Right cardiac atrium (tissue), 5 donors: ENCODE measurements around the gene CBR4. TPM values are rescaled to one million over a fixed set of nuclear protein-coding genes. Genes with fewer than 3 reads are reported as not detected.
A peak's percentile ranks its signal among the peaks of the same experiment; 100 is the strongest.

Experiments used
- ATAC-seq, 2 donors: fragments of 200-7000 bp; cut with Tn5 transposase; one replicate each; pipeline versions ENCODE4 v1.8.0 to v1.9.1; 2020; ENCODE audit warnings: moderate library complexity in 2 of 2, mild to moderate bottlenecking in 1 of 2
- DNase-seq, 3 donors: peaks; one replicate each; pipeline ENCODE4 v3.0.0-alpha.2; 2020
- H3K27ac ChIP-seq: one replicate; pipeline ENCODE4 v1.5.1; 2013; ENCODE audit warnings: mild to moderate bottlenecking, low read length, control low read depth, moderate library complexity
- H3K27me3 ChIP-seq: one replicate; pipeline ENCODE4 v1.6.1; 2013; ENCODE audit not compliant: control insufficient read depth, insufficient read depth
- H3K4me1 ChIP-seq: one replicate; pipeline ENCODE4 v1.6.1; 2013; ENCODE audit warnings: low read length; ENCODE audit not compliant: control insufficient read depth, insufficient read depth
- H3K4me3 ChIP-seq: one replicate; pipeline ENCODE4 v1.5.1; 2013; ENCODE audit warnings: low read length, control low read depth
- H3K9me3 ChIP-seq: one replicate; pipeline ENCODE4 v1.6.1; 2013; ENCODE audit warnings: low read length; ENCODE audit not compliant: control insufficient read depth
- WGBS: extraction: QIAGEN DNeasy Blood & Tissue Kit; methylation state at CpG from one replicate; pipeline ENCODE4 v1.1.7; 2013; 5-methylcytosine and 5-hydroxymethylcytosine counted together
- intact Hi-C, 4 donors: fragments of 100-400 bp; cut with DNase I; formaldehyde crosslinking; loops; one replicate each; pipeline versions ENCODE4 v1.11.0 to v1.14.0; 2022 to 2023
- polyA plus RNA-seq: library from polyadenylated mRNA; stranded (reverse); fragments of 200-250 nt; gene quantifications from one replicate; pipeline ENCODE4 v1.2.3, GENCODE V29; 2013
- total RNA-seq, 4 donors: library from RNA; stranded (reverse); fragmentation: NEBNext Ultra II Directional; extraction: Animal tissue kit (Norgen Biotek cat#: 25700); gene quantifications; one replicate each; pipeline ENCODE4 v1.2.1, GENCODE V29; 2021
- donor health status: healthy with polysubstance abuse.
- donor health status: DM: no; HTN: yes; CAD: no.
- donor health status: DM: no; HTN: no; CAD: no.
- donor health status: DM: no; HTN: yes; CAD: no; lungs with severe emphysema.
- donor health status: DM: yes; HTN: yes; CAD: no.

CBR4 gene
- total and polyA plus RNA-seq, 5 donors, result 14.1 to 19.7 (median 17.4) TPM

GRCh38 chr4:169032883-169033645, 23.0 kb upstream of the CBR4 start:
- no peaks in the 10 kb centered on the region for H3K4me1 ChIP-seq
- H3K4me3 ChIP-seq, result no peak overlapping the region
- DNase-seq (no peak), ATAC-seq (no peak)
- H3K9me3 ChIP-seq, result no peaks in the 10 kb centered on the region
- no peaks in the 10 kb centered on the region for H3K27me3 ChIP-seq
- no peak overlapping the region for H3K27ac ChIP-seq
- intact Hi-C loops, result no loop called here
- 83% methylated on average over 5 of the region's 5 CpGs for WGBS

DNA sequence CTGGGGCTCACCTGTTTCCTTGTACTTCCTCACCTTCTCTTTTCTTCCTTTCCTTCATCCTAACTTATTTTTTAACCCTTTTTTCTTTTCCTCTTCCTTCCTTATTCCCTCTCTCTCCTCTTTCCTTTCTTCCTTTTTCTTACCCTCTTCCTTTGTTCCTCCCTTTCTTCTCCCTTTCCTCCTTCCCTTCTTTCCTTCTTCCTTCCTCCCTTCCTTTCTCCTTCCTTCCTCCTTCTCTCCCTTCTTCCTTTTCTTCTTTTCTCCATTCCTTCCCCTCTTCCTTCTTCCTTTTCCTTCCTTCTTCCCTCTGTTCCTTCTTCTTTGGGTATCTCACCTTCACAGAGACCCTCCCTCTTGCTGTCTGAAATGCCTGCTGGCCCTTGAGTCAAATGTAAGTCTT, 22.1 kb upstream of the CBR4 start:
- no peak overlapping the region for H3K4me3 ChIP-seq
- intact Hi-C loops, result no loop called here
- H3K27ac ChIP-seq, result no peak overlapping the region
- H3K27me3 ChIP-seq, result no peaks in the 10 kb centered on the region
- H3K9me3 ChIP-seq, result no peaks in the 10 kb centered on the region
- H3K4me1 ChIP-seq, result no peaks in the 10 kb centered on the region
- ATAC-seq, result no peak
- DNase-seq, result no peak

DNA sequence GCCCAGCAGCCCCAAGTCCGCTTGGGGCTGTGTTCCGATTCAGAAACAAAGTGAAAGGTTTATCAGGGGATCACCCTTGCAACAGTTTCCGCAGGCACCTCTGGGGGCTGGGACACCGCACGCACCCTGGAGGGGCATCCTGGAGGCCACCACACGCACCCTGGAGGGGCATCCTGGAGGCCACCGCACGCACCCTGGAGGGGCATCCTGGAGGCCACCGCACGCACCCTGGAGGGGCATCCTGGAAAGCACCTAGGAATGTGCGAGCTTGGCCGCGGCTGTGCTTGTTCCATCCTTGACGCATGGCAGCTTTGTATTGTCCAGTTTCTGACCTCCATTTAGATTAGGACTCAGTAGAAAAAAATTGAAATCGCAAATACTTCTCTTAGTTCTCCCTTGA, 21.3 kb upstream of the CBR4 start:
- 94% methylated on average over 15 of the region's 15 CpGs for WGBS
- DNase-seq, result no peak
- H3K27me3 ChIP-seq, result no peaks in the 10 kb centered on the region
- no peaks in the 10 kb centered on the region for H3K9me3 ChIP-seq
- intact Hi-C loops, result no loop called here
- H3K27ac ChIP-seq, result no peak overlapping the region
- ATAC-seq, result no peak
- H3K4me1 ChIP-seq, result no peaks in the 10 kb centered on the region
- H3K4me3 ChIP-seq, result no peak overlapping the region

DNA sequence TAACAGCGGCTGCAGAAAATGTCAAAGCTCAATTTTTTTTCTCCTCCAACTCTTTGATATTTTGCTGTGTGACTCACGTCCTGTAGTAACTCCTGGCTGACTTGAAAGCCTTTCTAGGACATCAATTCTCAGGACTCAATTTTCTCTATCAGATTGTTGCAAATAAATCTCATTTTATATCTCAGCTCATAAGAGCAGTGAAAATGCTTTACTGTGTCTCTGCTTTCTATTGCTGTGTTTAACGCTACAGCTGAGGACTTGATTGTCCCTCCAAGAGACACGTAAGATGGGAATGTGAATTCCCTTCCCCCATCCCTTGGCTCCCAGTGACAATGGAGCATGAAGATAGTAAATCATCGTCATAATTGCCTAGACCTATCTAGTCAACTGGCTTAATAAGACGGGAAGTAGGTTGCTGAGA, 20.5 kb upstream of the CBR4 start:
- Histone ChIP-seq H3K27me3 (no peaks in the 10 kb centered on the region), H3K9me3 (no peaks in the 10 kb centered on the region), H3K4me1 (no peaks in the 10 kb centered on the region), H3K4me3 (no peak overlapping the region), H3K27ac (no peak overlapping the region)
- intact Hi-C loops, result no loop called here
- DNase-seq (no peak), ATAC-seq (no peak)
- 67% methylated on average over 6 of the region's 6 CpGs for WGBS

DNA sequence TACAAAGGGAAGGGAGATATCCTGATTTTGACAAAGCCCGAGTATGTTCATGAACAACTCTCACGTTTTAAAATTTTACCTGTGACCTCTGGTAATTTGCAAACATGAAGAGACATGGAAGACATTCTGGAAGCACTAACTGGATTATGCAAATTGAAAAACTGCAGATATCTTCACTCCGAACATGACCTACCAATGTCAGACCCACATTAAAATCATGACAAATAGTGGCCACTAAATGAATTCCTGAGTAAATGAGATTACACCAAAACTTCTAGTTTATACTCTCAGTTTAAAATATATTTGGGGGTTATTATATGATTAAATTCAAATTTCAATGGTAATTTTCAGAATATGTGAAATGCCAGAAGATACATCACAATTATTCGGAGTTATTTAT, 19.9 kb upstream of the CBR4 start:
- Histone ChIP-seq H3K27me3 (no peaks in the 10 kb centered on the region), H3K9me3 (no peaks in the 10 kb centered on the region), H3K4me3 (no peak overlapping the region), H3K4me1 (no peaks in the 10 kb centered on the region), H3K27ac (no peak overlapping the region)
- WGBS, result 75% methylated on average over 4 of the region's 4 CpGs
- intact Hi-C loops, result loop anchor here (10.0 kb wide), 3 partner anchors 245 to 455 kb away; partner anchors contain the start of gene SH3RF1 (in 2 of the 4)
- ATAC-seq (no peak), DNase-seq (no peak)

DNA sequence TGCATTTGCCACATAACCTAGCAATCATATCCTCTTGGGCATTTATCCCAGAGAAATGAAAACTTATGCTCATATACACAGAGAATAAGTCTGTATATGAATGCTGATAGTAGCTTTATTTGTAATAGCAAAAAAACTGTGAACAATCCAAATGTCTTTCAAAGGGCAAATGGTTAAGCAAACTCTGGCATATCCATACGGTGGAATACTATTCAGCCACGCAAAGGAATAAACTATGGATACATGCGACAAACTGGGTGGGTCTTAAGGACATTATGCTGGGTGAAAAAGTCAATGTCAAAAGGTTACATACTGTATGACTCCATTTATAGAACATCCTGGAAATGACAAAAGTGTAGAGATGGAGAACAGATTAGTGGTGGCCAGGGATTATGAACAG, 17.6 kb upstream of the CBR4 start:
- no peaks in the 10 kb centered on the region for H3K4me1 ChIP-seq
- WGBS, result 94% methylated on average over 3 of the region's 3 CpGs
- no peak for ATAC-seq
- no peak overlapping the region for H3K4me3 ChIP-seq
- no peak for DNase-seq
- no peaks in the 10 kb centered on the region for H3K27me3 ChIP-seq
- H3K9me3 ChIP-seq, result no peaks in the 10 kb centered on the region
- no peak overlapping the region for H3K27ac ChIP-seq
- intact Hi-C loops, result loop anchor here (10.0 kb wide), 3 partner anchors 247 to 457 kb away; partner anchors contain the start of gene SH3RF1 (in 2 of the 4)

DNA sequence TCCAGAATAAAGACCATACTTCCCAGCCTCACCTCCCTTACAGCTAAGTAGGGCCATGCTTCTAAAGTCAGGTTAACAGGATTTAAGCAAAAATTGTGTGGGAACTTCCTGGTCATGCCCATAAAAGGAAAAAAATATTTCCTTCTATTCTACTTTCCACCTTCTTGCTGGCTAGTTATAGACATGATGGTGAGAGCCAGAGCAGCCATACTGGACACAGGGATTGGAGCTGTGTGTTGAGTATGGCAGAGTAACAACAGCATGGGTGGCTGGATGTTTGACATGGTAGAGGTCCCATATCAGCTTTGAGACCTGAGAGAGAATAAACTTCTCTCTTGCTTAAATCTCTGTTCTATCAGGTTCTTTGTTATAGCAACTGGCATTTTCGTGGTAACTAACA, 15.1 kb upstream of the CBR4 start:
- H3K4me1 ChIP-seq, result no peaks in the 10 kb centered on the region
- H3K27me3 ChIP-seq, result no peaks in the 10 kb centered on the region
- 95% methylated on average over 1 of the region's 1 CpG for WGBS
- no peak for DNase-seq
- H3K9me3 ChIP-seq, result no peaks in the 10 kb centered on the region
- no peak overlapping the region for H3K4me3 ChIP-seq
- intact Hi-C loops, result loop anchor here (10.0 kb wide), 3 partner anchors 250 to 460 kb away; partner anchors contain the start of gene SH3RF1 (in 2 of the 4)
- peak in 1 of 2 donors; percentile 26 for ATAC-seq
- H3K27ac ChIP-seq, result no peak overlapping the region

- ATAC-seq, result peak; percentile 85 to 90
- 15% methylated on average over 2 of the region's 2 CpGs for WGBS
- intact Hi-C loops, result loop anchor here (10.0 kb wide), 3 partner anchors 250 to 460 kb away; partner anchors contain the start of gene SH3RF1 (in 2 of the 4)
Observed at GRCh38 chr4:169024762-169025161, 14.7 kb upstream of the CBR4 start.

GRCh38 chr4:169018406-169018805, 8.4 kb upstream of the CBR4 start:
- peaks cover 6% of the 10 kb centered on the region for H3K4me1 ChIP-seq
- H3K27me3 ChIP-seq, result no peaks in the 10 kb centered on the region
- ATAC-seq, result no peak
- H3K27ac ChIP-seq, result no peak overlapping the region
- no peaks in the 10 kb centered on the region for H3K9me3 ChIP-seq
- intact Hi-C loops, result no loop called here
- 86% methylated on average over 1 of the region's 1 CpG for WGBS
- no peak for DNase-seq
- no peak overlapping the region for H3K4me3 ChIP-seq

More at GRCh38 chr4:169024762-169025161, 14.7 kb upstream of the CBR4 start:
- DNase-seq, result no peak
- no peak overlapping the region for H3K27ac ChIP-seq
- H3K27me3 ChIP-seq, result no peaks in the 10 kb centered on the region
- H3K4me3 ChIP-seq, result no peak overlapping the region
- no peaks in the 10 kb centered on the region for H3K4me1 ChIP-seq
- H3K9me3 ChIP-seq, result no peaks in the 10 kb centered on the region

DNA sequence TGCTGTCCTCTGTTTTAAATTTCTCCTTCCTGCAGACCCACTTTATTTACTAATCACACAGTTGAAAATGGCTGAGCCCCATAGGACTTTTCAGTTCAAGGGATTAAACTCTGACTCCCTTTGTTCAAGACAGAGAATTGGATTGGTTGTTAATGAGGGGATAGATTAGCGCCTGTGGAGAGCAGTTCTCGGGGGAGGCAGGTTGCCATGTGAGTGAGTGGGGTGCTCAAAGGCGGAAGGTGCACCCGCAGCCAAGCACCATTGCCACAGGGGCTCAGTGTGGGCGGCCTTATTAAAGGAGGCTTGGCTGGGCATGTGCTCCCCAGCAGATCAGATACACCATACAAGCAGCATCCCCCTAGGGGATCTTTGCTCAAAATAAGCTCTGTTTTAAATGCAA, 7.9 kb upstream of the CBR4 start:
- intact Hi-C loops, result no loop called here
- Histone ChIP-seq H3K27ac (no peak overlapping the region), H3K4me1 (peaks cover 6% of the 10 kb centered on the region), H3K27me3 (no peaks in the 10 kb centered on the region), H3K4me3 (no peak overlapping the region), H3K9me3 (no peaks in the 10 kb centered on the region)
- no peak for ATAC-seq
- DNase-seq, result no peak
- WGBS, result 83% methylated on average over 5 of the region's 5 CpGs

GRCh38 chr4:169015186-169015623, 5.2 kb upstream of the CBR4 start:
- H3K27ac ChIP-seq, result peak overlapping the region; percentile 33
- 48% methylated on average over 5 of the region's 5 CpGs for WGBS
- peaks cover 6% of the 10 kb centered on the region for H3K4me1 ChIP-seq
- ATAC-seq (peak; percentile 15 to 70), DNase-seq (peak in 2 of 3 donors; percentile 44 to 89)
- no peak overlapping the region for H3K4me3 ChIP-seq
- H3K9me3 ChIP-seq, result no peaks in the 10 kb centered on the region
- no peaks in the 10 kb centered on the region for H3K27me3 ChIP-seq
- intact Hi-C loops, result no loop called here
